HG03139 (cell line): ENCODE measurements around the gene ERFE.

Experiments used
- ATAC-seq: cut with Tn5 transposase; IDR thresholded peaks from one replicate; pipeline ENCODE4 v1.9.1; 2021; ENCODE audit not compliant: unreplicated experiment

Gene ERFE

GRCh38 chr2:238155051-238155760, 3.6 kb upstream of the ERFE start:
- ATAC-seq: no peak

DNA sequence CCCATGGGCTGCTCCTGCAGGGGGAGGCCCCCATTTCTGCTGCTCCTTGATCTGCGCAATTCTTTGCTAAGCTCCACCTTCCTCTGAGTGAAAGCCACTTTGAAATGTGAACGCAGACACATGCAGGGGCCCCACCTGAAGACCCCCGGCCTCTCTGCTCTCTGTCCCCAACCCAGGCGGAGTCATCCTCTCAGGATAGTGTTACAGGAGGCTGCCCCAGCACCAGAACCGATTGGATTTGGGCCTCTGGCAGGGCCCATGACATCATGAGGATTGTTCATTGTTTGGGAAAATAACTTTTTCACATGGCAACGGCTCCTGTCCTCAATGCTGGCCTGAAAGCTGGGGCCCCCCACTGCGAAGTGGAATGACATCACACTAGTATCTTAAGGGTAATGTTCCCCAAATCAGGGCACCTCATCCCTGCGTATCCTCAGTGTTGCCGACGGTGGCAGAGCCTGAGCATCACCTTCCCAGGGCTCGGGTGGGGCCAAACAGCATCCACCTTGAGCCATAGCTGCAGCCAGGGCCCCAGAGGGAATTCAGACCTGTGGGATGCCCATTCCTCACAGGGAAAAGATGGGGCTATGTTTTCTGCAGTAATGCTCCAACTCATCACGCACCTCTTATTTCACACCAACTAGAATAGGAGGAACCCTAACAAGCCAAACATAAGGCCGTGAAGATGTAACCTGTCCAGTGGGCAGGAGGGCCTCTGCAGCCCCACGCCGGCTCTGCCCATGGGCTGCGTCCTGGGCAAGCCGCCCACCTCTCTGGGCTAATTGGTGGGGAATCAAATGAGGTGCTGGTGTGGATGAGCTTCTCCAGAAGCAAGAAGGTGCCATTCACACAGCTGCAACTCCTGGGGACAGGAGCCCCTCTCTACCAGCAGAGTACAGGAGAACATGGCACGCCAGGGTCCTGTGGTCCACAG, 2.7 kb upstream of the ERFE start:
- no peak for ATAC-seq

DNA sequence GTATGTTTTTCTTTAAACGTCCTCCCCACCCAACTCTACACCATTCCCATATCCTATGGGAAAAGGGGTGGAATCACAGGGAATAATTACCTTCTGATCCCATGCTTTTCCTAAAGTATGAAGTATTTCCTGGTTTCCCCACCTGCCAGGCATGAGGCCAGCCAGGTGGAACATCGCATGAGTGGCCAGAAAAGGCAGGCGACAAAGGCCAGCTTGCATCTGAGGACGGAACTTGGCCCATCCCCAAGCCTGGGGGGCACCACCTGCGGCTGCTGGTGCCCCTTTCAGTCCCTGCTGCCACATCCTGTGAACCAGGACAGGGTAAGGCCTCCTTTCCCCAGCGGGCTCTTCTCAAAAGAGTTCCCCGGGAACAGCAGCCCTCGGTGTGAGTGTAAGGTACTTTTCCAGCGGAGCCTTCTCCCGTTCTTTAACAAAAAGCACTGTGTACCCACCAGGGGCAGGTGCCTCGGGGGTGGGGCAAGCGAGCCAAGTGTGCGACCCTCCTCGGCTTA, 1.2 kb upstream of the ERFE start:
- ATAC-seq: no peak

GRCh38 chr2:238158018-238158508, 707 bp upstream of the ERFE start:
- no peak for ATAC-seq

GRCh38 chr2:238159071-238159539, 335 bp downstream of the ERFE start:
- ATAC-seq: no peak

GRCh38 chr2:238159661-238160205, 963 bp downstream of the ERFE start:
- ATAC-seq: no peak

DNA sequence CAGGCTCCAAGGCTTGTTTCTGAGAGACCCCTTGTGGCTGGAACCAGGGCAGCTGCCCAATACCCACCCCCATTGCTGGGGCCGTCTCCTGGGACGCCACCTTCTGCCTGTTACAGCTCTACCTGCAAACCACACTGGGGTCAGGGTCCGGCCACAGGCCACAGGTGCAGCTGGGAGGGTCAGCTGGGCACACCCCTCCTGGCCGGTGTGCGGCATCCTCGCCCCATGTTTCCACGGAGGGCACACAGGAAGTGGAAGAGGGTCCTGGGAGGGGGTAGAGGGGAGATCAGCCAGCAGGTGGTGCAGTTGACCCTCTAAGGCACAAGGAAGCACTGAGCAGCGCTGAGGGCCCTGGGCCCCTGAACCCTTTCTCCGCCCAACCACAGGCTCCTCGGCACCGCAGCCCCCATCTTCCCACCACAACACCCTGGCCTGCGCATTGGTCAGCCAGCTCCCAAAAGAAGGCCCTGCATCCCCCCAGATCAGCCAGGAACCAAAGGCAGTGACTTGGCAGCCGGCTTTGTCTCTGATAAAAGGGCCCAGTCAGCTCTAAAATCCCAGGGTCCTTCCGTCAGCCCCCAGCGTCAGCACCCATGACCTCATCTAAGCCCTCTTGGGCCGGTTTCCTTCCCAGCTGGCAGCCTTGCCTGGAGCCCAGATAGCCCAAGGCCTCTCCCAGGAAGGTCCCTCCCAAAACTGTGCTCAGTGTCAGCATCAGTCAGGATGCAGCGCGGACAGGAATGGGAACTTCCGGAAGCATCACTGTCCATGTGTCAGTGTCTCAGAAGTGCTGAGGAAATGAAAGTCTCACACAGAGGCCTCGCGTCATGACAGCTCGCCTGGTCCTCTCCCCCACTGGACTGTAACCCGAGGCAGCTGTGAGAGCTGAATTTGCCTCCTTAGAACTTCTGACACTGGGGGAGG, 1.7 kb downstream of the ERFE start:
- no peak for ATAC-seq

- ATAC-seq: no peak
These were observed 2.7 kb downstream of the ERFE start for GRCh38 chr2:238161291-238162051.

GRCh38 chr2:238162251-238162845, 3.6 kb downstream of the ERFE start:
- ATAC-seq: no peak

DNA sequence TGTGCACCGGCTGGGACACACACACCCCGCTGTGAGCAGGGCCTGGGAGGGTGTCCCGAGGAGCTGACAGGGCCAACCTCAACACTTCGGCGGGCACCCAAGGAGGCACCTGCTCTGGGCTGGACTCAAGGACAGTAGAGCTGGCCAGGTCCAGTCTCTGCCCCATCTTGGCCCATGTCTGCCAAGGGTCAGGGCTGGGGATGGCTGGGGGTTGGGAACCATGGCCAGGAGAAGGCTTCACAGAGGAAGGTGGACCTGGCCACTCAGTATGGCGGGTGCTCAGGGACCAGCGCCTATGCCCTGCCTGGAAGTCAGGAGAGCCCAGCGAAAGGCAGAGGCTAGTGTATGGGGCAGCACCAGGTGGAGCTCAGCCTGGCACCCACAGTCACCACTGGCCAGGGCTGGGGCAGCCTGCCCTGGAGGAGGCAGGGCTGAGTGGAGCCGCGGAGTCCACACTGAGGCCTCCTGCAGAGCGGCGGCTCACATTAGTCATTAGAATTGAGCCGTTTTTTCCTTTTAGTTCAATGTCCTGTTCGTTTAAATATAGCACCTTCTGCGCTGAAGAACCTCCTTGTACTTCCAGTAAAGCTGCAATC, 4.2 kb downstream of the ERFE start:
- ATAC-seq: no peak

DNA sequence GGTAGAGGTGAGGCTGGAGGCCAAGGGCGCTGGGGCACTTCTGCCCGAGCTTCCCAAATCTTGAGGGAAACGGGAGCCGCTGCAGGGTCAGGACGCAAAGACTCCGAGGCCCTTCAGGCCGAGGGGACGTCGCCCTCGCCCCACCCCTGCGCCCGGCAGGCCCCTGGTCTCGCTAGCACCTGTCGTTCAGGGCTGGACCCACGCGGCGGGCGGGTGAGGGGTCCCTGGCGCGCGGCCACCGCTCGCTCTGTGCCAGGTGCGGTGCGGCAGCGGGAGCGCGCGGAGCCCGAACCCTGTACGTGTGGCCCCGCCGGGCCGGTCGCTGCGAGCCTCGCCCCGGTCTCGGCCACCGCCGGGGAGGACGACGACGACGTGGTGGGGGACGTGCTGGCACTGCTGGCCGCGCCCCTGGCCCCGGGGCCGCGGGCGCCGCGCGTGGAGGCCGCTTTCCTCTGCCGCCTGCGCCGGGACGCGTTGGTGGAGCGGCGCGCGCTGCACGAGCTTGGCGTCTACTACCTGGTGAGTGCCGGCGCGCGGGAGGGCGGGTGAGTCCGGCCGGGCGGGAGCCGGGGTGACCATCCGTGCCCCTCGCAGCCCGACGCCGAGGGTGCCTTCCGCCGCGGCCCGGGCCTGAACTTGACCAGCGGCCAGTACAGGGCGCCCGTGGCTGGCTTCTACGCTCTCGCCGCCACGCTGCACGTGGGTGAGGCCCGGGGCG, 4.9 kb downstream of the ERFE start:
- ATAC-seq: no peak

GRCh38 chr2:238164906-238165287, 6.1 kb downstream of the ERFE start:
- no peak for ATAC-seq

- ATAC-seq: no peak
These were observed 6.6 kb downstream of the ERFE start for GRCh38 chr2:238165288-238165921.

DNA sequence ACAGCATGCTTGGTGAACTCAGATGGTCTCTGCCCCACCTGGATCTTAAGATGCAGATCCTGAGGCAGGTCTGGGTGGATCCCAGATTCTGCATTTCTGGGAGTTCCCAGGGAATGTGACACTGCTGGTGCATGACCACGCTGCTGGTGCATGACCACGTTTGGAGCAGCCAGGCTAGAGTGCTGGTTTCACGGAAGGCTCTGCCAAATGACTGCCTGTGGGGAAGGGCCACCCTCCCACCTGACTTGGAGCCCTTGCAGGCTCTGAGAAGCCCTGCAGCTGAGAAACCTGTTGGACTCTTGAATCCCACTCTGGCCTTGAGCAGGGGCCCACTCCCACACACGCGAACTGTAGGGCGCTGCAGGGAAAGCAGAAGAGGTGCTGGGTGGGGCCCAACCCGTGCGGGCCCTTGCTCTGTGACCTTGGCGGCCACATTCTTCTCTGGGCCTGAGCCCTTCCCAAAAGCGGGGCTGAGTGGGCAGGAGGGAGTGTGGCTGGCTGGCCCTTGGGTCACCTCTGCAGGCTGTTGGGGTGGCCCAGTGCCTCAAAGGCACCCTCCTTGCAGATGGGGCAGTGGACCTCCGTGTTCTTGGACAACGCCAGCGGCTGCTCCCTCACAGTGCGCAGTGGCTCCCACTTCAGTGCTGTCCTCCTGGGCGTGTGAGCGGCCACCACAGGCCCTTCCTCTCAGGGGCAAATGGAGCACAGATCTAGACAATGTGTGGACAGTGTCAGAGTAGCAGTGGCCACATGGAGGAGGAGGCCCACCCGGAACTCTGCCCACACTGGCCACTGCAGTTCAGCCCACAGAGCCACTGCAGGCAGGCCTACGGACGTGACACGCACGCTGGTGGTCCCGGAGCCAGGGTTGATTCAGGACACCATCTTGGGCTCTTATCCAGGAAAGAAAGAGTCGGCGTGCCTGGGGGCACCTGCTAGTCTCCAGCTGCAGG, 7.9 kb downstream of the ERFE start:
- no peak for ATAC-seq

DNA sequence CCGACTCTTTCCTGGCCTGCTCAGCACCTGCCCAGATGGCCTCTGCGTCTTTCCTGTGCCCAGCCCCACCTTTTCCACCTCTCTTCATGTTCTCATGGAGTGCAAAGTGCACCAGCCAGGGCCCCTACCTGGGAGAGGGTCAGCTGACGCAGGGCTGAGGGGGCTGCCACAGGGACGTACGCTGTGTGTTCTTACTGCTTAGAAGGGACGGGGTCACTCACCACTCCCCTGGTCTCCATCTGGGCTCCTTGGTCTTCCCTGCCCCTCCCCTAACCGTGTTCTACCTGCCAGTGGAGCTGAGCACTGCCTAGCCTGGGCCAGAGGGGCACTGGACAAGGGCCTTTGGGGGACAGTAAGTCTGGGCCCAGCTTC, 8.6 kb downstream of the ERFE start:
- ATAC-seq: no peak

DNA sequence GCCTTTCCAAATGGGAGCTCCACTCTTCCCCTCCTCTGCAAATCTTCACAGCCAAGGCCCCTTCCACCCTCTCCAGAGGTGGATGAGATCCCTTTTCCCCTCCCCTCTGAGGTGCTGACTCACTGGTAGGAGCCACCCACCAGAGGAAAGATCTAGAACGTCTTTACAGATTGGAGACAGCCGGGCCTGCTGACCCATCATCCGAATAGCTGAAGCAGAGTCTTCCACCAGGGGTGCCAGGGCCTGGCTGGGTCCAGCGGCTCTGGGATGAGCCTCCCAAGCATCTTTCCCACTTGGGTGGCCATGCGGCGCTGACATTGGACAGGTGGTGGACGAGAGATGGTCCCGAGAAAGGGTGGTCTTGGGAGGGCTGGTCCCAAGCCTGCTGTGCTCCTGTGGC, 9.0 kb downstream of the ERFE start:
- no peak for ATAC-seq
